Mesodermal cell (in vitro differentiated cells): ENCODE results near the gene PLTP.

Source experiments
- H3K27ac ChIP-seq: 2 replicates; pipeline ENCODE4 v1.7.0; 2013; ENCODE audit warnings: mild to moderate bottlenecking, low read depth, low read length, moderate library complexity; ENCODE audit not compliant: severe bottlenecking
- H3K36me3 ChIP-seq: 2 replicates; pipeline ENCODE4 v1.7.1; 2013; ENCODE audit warnings: mild to moderate bottlenecking, low read length, moderate library complexity; ENCODE audit not compliant: control insufficient read depth, insufficient read depth
- H3K4me1 ChIP-seq: one replicate; pipeline ENCODE4 v1.7.1; 2013; ENCODE audit warnings: mild to moderate bottlenecking, low read length; ENCODE audit not compliant: insufficient read depth, control insufficient read depth, poor library complexity, severe bottlenecking
- H3K4me3 ChIP-seq: 2 replicates; pipeline ENCODE4 v1.7.0; 2013; ENCODE audit warnings: low read length, control low read depth, mild to moderate bottlenecking; ENCODE audit not compliant: insufficient read depth, poor library complexity, severe bottlenecking; ENCODE audit errors: extremely low read depth
- H3K9me3 ChIP-seq: 2 replicates; pipeline ENCODE4 v1.7.1; 2013; ENCODE audit warnings: mild to moderate bottlenecking, low read length, moderate library complexity; ENCODE audit not compliant: control insufficient read depth
- WGBS, 2 experiments: methylation state at CpG; one replicate each; pipeline ENCODE4 v1.1.5; 2013; ENCODE audit warnings: missing lambda C conversion rate in 2 of 2; ENCODE audit not compliant: insufficient coverage in 2 of 2; 5-methylcytosine and 5-hydroxymethylcytosine counted together

The PLTP gene

DNA sequence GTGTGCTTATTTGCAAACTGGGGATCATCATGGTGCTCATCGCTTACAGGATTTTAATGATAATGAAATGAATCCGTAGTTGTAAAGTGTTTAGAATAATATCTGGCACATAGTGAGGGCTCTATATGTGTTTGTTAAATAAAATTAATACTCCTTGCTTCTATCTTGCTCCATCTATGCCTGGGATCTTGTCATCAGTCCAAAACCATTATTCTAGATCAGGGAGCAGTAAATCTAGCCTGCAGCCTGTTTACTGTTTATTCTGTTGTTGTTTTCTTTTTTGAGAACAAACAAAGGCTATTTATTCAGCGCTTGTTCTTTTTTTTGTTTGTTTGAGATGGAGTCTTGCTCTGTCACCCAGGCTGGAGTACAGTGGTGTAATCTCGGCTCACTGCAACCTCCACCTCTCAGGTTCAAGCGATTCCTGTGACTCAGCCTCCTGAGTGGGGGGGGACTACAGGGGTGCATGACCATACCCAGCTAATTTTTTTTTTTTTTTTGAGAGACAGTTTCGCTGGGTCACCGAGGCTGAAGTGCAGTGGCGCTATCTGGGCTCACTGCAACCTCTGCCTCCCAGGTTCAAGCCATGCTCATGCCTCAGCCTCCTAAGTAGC lies 62.9 kb downstream of the PLTP start:
- H3K36me3 ChIP-seq = peaks cover 51% of the 10 kb centered on the region
- no peaks in the 10 kb centered on the region for H3K9me3 ChIP-seq
- H3K4me3 ChIP-seq = no peak overlapping the region
- H3K27ac ChIP-seq = no peak overlapping the region
- no peaks in the 10 kb centered on the region for H3K4me1 ChIP-seq
- WGBS, 2 experiments = 95 to 100% methylated on average over 3 to 4 of the region's 8 CpGs
